Cardiac muscle cell (in vitro differentiated cells and primary cell): ENCODE measurements around the gene C1RL. TPM values are rescaled to one million over a fixed set of nuclear protein-coding genes. Genes with fewer than 3 reads are reported as not detected.

ENCODE experiments used
- DNase-seq, 2 donors: peaks; one replicate each; pipeline versions ENCODE4 v3.0.0 to v3.0.0-alpha.2; 2010 to 2017; ENCODE audit warnings: low read depth in 1 of 2, low spot score in 1 of 2
- H3K27ac ChIP-seq: fragments of 200-600 bp; sonication (generic); 2 replicates; pipeline ENCODE4 v1.5.1; 2016
- H3K27me3 ChIP-seq: fragments of 200-600 bp; sonication (generic); 2 replicates; pipeline ENCODE4 v1.6.0; 2016; ENCODE audit warnings: control low read depth
- H3K36me3 ChIP-seq: fragments of 200-600 bp; sonication (generic); 2 replicates; pipeline ENCODE4 v1.5.1; 2016; ENCODE audit warnings: control low read depth
- H3K4me1 ChIP-seq: fragments of 200-600 bp; sonication (generic); 2 replicates; pipeline ENCODE4 v1.8.1; 2017; ENCODE audit warnings: low read depth, mild to moderate bottlenecking, mixed run types
- H3K4me3 ChIP-seq: fragments of 200-600 bp; sonication (generic); 2 replicates; pipeline ENCODE4 v1.5.1; 2016; ENCODE audit warnings: mild to moderate bottlenecking
- H3K9me3 ChIP-seq: fragments of 200-600 bp; sonication (generic); 2 replicates; pipeline ENCODE4 v1.5.1; 2017; ENCODE audit warnings: low read depth, mild to moderate bottlenecking, control low read depth
- CTCF ChIP-seq: IDR thresholded peaks from 2 replicates; pipeline ENCODE4 v1.5.1; 2012; ENCODE audit warnings: low read depth, mild to moderate bottlenecking, low read length
- polyA plus RNA-seq: library from polyadenylated mRNA; unstranded; fragments of >200 nt; fragmentation: Nextera tagmentation; extraction: Ambion mirVana; gene quantifications from 2 replicates; pipeline ENCODE4 v1.2.1, GENCODE V29; 2016
- total RNA-seq: library from RNA; depleted of rRNA; stranded (reverse); fragments of >200 nt; gene quantifications from 2 replicates; pipeline ENCODE4 v1.2.3, GENCODE V29; 2016

The C1RL gene
- total and polyA plus RNA-seq, 2 experiments from 2014 or later, result 14.3 to 32.4 TPM

- Histone ChIP-seq H3K4me3 (peak overlapping the region; percentile 44), H3K4me1 (no peaks in the 10 kb centered on the region), H3K27me3 (peaks cover 26% of the 10 kb centered on the region), H3K9me3 (no peaks in the 10 kb centered on the region), H3K36me3 (no peaks in the 10 kb centered on the region), H3K27ac (no peak overlapping the region)
- no peak for DNase-seq
- no peak for TF ChIP-seq CTCF
Measured at GRCh38 chr12:7129287-7129871, 20.4 kb upstream of the C1RL start.

GRCh38 chr12:7128681-7129286 lies 19.8 kb upstream of the C1RL start, which contains the start of gene RBP5:
RBP5 (minus strand) TSS chr12:7128889; CDS start chr12:7128775, 114 bp downstream.
- no peaks in the 10 kb centered on the region for H3K4me1 ChIP-seq
- TF ChIP-seq CTCF, result no peak
- peak within 1 kb of the TSS; percentile 44 for H3K4me3 ChIP-seq
- no peaks in the 10 kb centered on the region for H3K9me3 ChIP-seq
- H3K27me3 ChIP-seq, result peaks cover 26% of the 10 kb centered on the region
- no peaks in the 10 kb centered on the region for H3K36me3 ChIP-seq
- no peak within 1 kb of the TSS for H3K27ac ChIP-seq
- peak in 1 of 2 donors; percentile 14 for DNase-seq

GRCh38 chr12:7127916-7128626 lies 19.1 kb upstream of the C1RL start:
- no peak for TF ChIP-seq CTCF
- Histone ChIP-seq H3K27me3 (peaks cover 26% of the 10 kb centered on the region), H3K4me3 (no peak overlapping the region), H3K27ac (no peak overlapping the region), H3K9me3 (no peaks in the 10 kb centered on the region), H3K4me1 (no peaks in the 10 kb centered on the region), H3K36me3 (no peaks in the 10 kb centered on the region)
- DNase-seq, result no peak

- Histone ChIP-seq H3K36me3 (no peaks in the 10 kb centered on the region), H3K4me1 (no peaks in the 10 kb centered on the region), H3K4me3 (no peak overlapping the region), H3K27ac (no peak overlapping the region), H3K27me3 (peaks cover 13% of the 10 kb centered on the region), H3K9me3 (no peaks in the 10 kb centered on the region)
- no peak for DNase-seq
- TF ChIP-seq CTCF, result no peak
Measured at GRCh38 chr12:7125632-7126227, 16.7 kb upstream of the C1RL start.

GRCh38 chr12:7123806-7124522 lies 14.9 kb upstream of the C1RL start:
- Histone ChIP-seq H3K27me3 (peaks cover 10% of the 10 kb centered on the region), H3K27ac (no peak overlapping the region), H3K36me3 (no peaks in the 10 kb centered on the region), H3K4me1 (no peaks in the 10 kb centered on the region), H3K9me3 (no peaks in the 10 kb centered on the region), H3K4me3 (no peak overlapping the region)
- no peak for DNase-seq
- TF ChIP-seq CTCF, result no peak
